Endothelial cell of umbilical vein (primary cell): ENCODE results near the gene ADIPOR2. TPM values are rescaled to one million over a fixed set of nuclear protein-coding genes. Genes with fewer than 3 reads are reported as not detected.
A peak's percentile ranks its signal among the peaks of the same experiment; 100 is the strongest.

Source experiments
- BruUV-seq: library from RNA; stranded (reverse); fragments of 400-500 nt; replicated peaks from 2 replicates; lab custom pipeline; 2021; lab: Mats Ljungman, UMichigan
- CTCF ChIA-PET: fragments of 300-600, 350-600 bp; sonication (Branson Sonifier 250); formaldehyde crosslinking; loops from one replicate; lab custom pipeline; 2021; ENCODE audit warnings: antibody characterized with exemption, inconsistent platforms; lab: Charles Lee
- POLR2A ChIA-PET: fragments of 300-600, 350-600 bp; sonication (Branson Sonifier 250); formaldehyde crosslinking; loops from one replicate; lab custom pipeline; 2021; ENCODE audit warnings: antibody characterized with exemption, inconsistent platforms; lab: Charles Lee
- DNase-seq: peaks from one replicate; pipeline ENCODE4 v3.0.0-alpha.2; 2011; ENCODE audit warnings: low read depth, low spot score
- FAIRE-seq: peaks from 2 replicates; lab custom pipeline; 2011; peaks lifted over from hg19 to GRCh38; lab: Jason Lieb, UNC
- H2AFZ ChIP-seq: 2 replicates; pipeline ENCODE4 v1.6.0; 2012; ENCODE audit warnings: low read depth, low read length, control low read depth, inconsistent platforms
- H3K27ac ChIP-seq: 2 replicates; pipeline ENCODE4 v1.5.1; 2011; ENCODE audit warnings: low read depth, mild to moderate bottlenecking, control low read depth, low read length, moderate library complexity; ENCODE audit not compliant: insufficient read depth
- H3K27me3 ChIP-seq, 2 experiments: 2 replicates each; pipeline versions ENCODE4 v1.6.0 to v1.6.1; 2011; ENCODE audit warnings: low read length in 2 of 2, mixed read lengths in 1 of 2; ENCODE audit not compliant: control insufficient read depth in 2 of 2, insufficient read depth in 2 of 2
- H3K36me3 ChIP-seq, 2 experiments: 2 replicates in 1 of 2; 3 replicates in 1 of 2; pipeline ENCODE4 v1.5.1; 2011; ENCODE audit warnings: low read length in 2 of 2, mild to moderate bottlenecking in 1 of 2, moderate library complexity in 1 of 2; ENCODE audit not compliant: control insufficient read depth in 2 of 2, insufficient read depth in 2 of 2; ENCODE audit errors: extremely low read depth in 1 of 2
- H3K4me1 ChIP-seq: 3 replicates; pipeline ENCODE4 v1.5.1; 2011; ENCODE audit warnings: mild to moderate bottlenecking, low read length; ENCODE audit not compliant: control insufficient read depth, insufficient read depth; ENCODE audit errors: extremely low read depth
- H3K4me2 ChIP-seq: 2 replicates; pipeline ENCODE4 v1.6.1; 2011; ENCODE audit warnings: low read length, control low read depth, mixed read lengths; ENCODE audit not compliant: insufficient read depth
- H3K4me3 ChIP-seq, 3 experiments: fragments of 200-600 bp in 1 of 3; sonication (generic), shearing (Covaris generic) in 1 of 3; replicated peaks in 1 of 3; 2 replicates each; pipeline ENCODE4 v1.5.1; 2011 to 2016; ENCODE audit warnings: control low read depth in 3 of 3, low read length in 3 of 3, mild to moderate bottlenecking in 2 of 3, inconsistent platforms in 1 of 3, low read depth in 1 of 3, moderate library complexity in 1 of 3; ENCODE audit not compliant: insufficient read depth in 1 of 3
- H3K79me2 ChIP-seq: 2 replicates; pipeline ENCODE4 v1.6.0; 2012; ENCODE audit warnings: low read length, inconsistent platforms; ENCODE audit not compliant: control insufficient read depth, insufficient read depth
- H3K9ac ChIP-seq: replicated peaks from 2 replicates; pipeline ENCODE3; 2011; ENCODE audit warnings: low read length, control low read depth; ENCODE audit not compliant: insufficient read depth; ENCODE audit errors: extremely low read depth
- H3K9me1 ChIP-seq: replicated peaks from 3 replicates; pipeline ENCODE4 v1.6.0; 2011; ENCODE audit warnings: mild to moderate bottlenecking, low read length; ENCODE audit not compliant: control insufficient read depth, insufficient read depth; ENCODE audit errors: extremely low read depth
- H3K9me3 ChIP-seq: replicated peaks from 2 replicates; pipeline ENCODE4 v1.5.1; 2012; ENCODE audit warnings: low read length, inconsistent platforms; ENCODE audit not compliant: control insufficient read depth, insufficient read depth
- H4K20me1 ChIP-seq: replicated peaks from 2 replicates; pipeline ENCODE3; 2011; ENCODE audit warnings: mild to moderate bottlenecking, low read length; ENCODE audit not compliant: control insufficient read depth, insufficient read depth; ENCODE audit errors: extremely low read depth
- CTCF ChIP-seq, 2 donors: IDR thresholded peaks; 1 replicate in 1 of 2; 2 replicates in 1 of 2; pipeline ENCODE4 v1.5.1; 2011; ENCODE audit warnings: low read length in 2 of 2, mild to moderate bottlenecking in 2 of 2, moderate library complexity in 2 of 2, control low read depth in 1 of 2, inconsistent platforms in 1 of 2, low read depth in 1 of 2; ENCODE audit not compliant: insufficient read depth in 1 of 2; ENCODE audit errors: extremely low read depth in 1 of 2
- EZH2 ChIP-seq: IDR thresholded peaks from 2 replicates; pipeline ENCODE4 v1.6.1; 2012; ENCODE audit warnings: borderline replicate concordance, low read depth, mild to moderate bottlenecking, moderate library complexity, low read length, inconsistent platforms; ENCODE audit not compliant: severe bottlenecking
- FOS ChIP-seq: IDR thresholded peaks from 2 replicates; pipeline ENCODE4 v1.6.1; 2011; ENCODE audit warnings: mild to moderate bottlenecking, low read length, moderate library complexity, borderline replicate concordance; ENCODE audit not compliant: insufficient read depth
- GATA2 ChIP-seq: IDR thresholded peaks from 2 replicates; pipeline ENCODE4 v1.7.0; 2011; ENCODE audit warnings: low read depth, mild to moderate bottlenecking, moderate library complexity, mixed read lengths, low read length; ENCODE audit not compliant: insufficient read length, insufficient read depth
- JUN ChIP-seq: IDR thresholded peaks from 2 replicates; pipeline ENCODE4 v1.6.1; 2011; ENCODE audit warnings: borderline replicate concordance, low read depth; ENCODE audit not compliant: insufficient read length, insufficient read depth
- MAX ChIP-seq: IDR thresholded peaks from 2 replicates; pipeline ENCODE4 v1.6.1; 2011; ENCODE audit not compliant: insufficient read depth, insufficient read length
- MYC ChIP-seq: IDR thresholded peaks from one replicate; pipeline ENCODE4 v1.6.1; 2011; ENCODE audit warnings: mild to moderate bottlenecking, low read depth, low read length
- POLR2A ChIP-seq: IDR thresholded peaks from 2 replicates; pipeline ENCODE4 v1.6.1; 2012; ENCODE audit warnings: low read depth, mild to moderate bottlenecking, control low read depth, low read length
- POLR2AphosphoS5 ChIP-seq: IDR thresholded peaks from 2 replicates; pipeline ENCODE4 v1.6.1; 2012; ENCODE audit warnings: low read depth, mild to moderate bottlenecking, control low read depth, low read length, moderate library complexity; ENCODE audit not compliant: insufficient read depth
- dilution Hi-C: fragments of 300-500 bp; cut with MboI; formaldehyde crosslinking; loops from one replicate; pipeline ENCODE4 v1.15.0; 2019; ENCODE audit warnings: low sequenced_read_pairs; ENCODE audit not compliant: extremely low pct_ligation_motif_present
- intact Hi-C: fragments of 100-400 bp; cut with micrococcal nuclease; formaldehyde crosslinking; loops from one replicate; pipeline ENCODE4 v1.10.0; 2022
- polyA plus RNA-seq, 4 experiments: library from polyadenylated mRNA; depleted of rRNA in 3 of 4; stranded (reverse) in 3 of 4; unstranded in 1 of 4; fragments of >200 nt; gene quantifications; 2 replicates each; pipeline versions ENCODE4 v1.2.1 to v1.2.3, GENCODE V29; 2011 to 2012; ENCODE audit warnings: missing spikeins in 1 of 4
- total RNA-seq: library from RNA; stranded (reverse); gene quantifications from 2 replicates; pipeline ENCODE4 v1.2.3, GENCODE V29; 2021

Gene ADIPOR2
- total and polyA plus RNA-seq, 2 donors (not counting 3 experiments of a cell fraction or from before 2014, with no cell fraction given): 22.5 to 57.3 TPM

DNA sequence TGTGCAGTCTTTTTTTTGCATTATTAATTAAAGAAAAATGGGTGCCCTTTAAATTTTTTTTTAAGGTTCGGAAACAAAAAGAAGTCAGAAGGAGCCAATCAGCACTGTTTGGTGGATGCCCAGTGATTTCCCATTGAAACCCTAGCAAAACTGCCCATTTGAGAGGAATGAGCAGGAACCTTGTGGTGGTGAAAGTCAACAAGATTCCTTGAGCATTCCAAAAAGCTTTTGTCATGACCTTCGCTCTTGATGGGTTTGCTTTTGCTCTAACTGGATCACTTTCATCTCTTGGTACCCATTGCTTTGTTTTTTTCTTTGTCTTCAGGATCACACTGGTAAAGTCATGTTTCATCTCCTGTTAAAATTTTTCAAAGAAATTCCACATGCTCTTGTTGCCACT is 54.1 kb downstream of the ADIPOR2 start:
- Histone ChIP-seq H3K27ac (no peak overlapping the region), H3K4me1 (peaks cover 7% of the 10 kb centered on the region), H3K79me2 (peaks cover 42% of the 10 kb centered on the region), H4K20me1 (no peaks in the 10 kb centered on the region), H3K36me3 (no peaks in the 10 kb centered on the region), H3K9me3 (peaks cover 2% of the 10 kb centered on the region), H3K27me3 (no peaks in the 10 kb centered on the region), H3K9ac (no peak overlapping the region), H2AFZ (no peak overlapping the region), H3K4me3 (no peak overlapping the region), H3K4me2 (no peak overlapping the region), H3K9me1 (no peaks in the 10 kb centered on the region)
- no peak for TF ChIP-seq GATA2
- ChIA-PET CTCF (no interaction called here), POLR2A (no interaction called here)
- DNase-seq: no peak
- peak; percentile 18 for FAIRE-seq
- no TSS peak for BruUV-seq
- dilution Hi-C loops: no loop called here
- intact Hi-C loops: no loop called here

- H3K4me3 ChIP-seq: no peak overlapping the region
- peaks cover 2% of the 10 kb centered on the region for H3K9me3 ChIP-seq
- H3K4me1 ChIP-seq: peaks cover 7% of the 10 kb centered on the region
- peaks cover 42% of the 10 kb centered on the region for H3K79me2 ChIP-seq
- peaks cover 2% of the 10 kb centered on the region for H4K20me1 ChIP-seq
- H3K9me1 ChIP-seq: no peaks in the 10 kb centered on the region
- TF ChIP-seq EZH2 (no peak), POLR2A (no peak), CTCF (IDR thresholded peaks at IDR 0.05; ENCODE audit: extremely low read depth in 1 of 2, insufficient read depth in 1 of 2, low read depth in 1 of 2, low read length in 2 of 2) (no peak), FOS (no peak), POLR2AphosphoS5 (no peak), MAX (no peak), JUN (no peak), GATA2 (no peak), MYC (no peak)
- ChIA-PET CTCF (no interaction called here), POLR2A (no interaction called here)
- H3K4me2 ChIP-seq: no peak overlapping the region
- no peak for FAIRE-seq
- dilution Hi-C loops (no loop called here), intact Hi-C loops (no loop called here)
- no TSS peak for BruUV-seq
- H3K27ac ChIP-seq: no peak overlapping the region
- no peak overlapping the region for H3K9ac ChIP-seq
- H3K27me3 ChIP-seq: no peaks in the 10 kb centered on the region
- H2AFZ ChIP-seq: no peak overlapping the region
- no peaks in the 10 kb centered on the region for H3K36me3 ChIP-seq
- DNase-seq: no peak
Measured at GRCh38 chr12:1747609-1748008, 56.7 kb downstream of the ADIPOR2 start.
